CD4-positive, alpha-beta T cell (primary cell): Measurements from ENCODE around the gene LRRC75A. TPM values are rescaled to one million over a fixed set of nuclear protein-coding genes. Genes with fewer than 3 reads are reported as not detected.

ENCODE experiments used
- ATAC-seq: fragments of 200-7000 bp; cut with Tn5 transposase; one replicate; pipeline ENCODE4 v1.10.0; 2022; ENCODE audit warnings: mild to moderate bottlenecking; ENCODE audit not compliant: poor library complexity
- CTCF ChIA-PET: fragments of 350-600 bp; sonication (Branson Sonifier 250); formaldehyde crosslinking; loops from one replicate; lab custom pipeline; 2021; ENCODE audit warnings: antibody characterized with exemption, inconsistent platforms; lab: Charles Lee
- POLR2A ChIA-PET: fragments of 350-600 bp; sonication (Branson Sonifier 250); formaldehyde crosslinking; loops from one replicate; lab custom pipeline; 2021; ENCODE audit warnings: antibody characterized with exemption, inconsistent platforms; lab: Charles Lee
- DNase-seq, 14 experiments: peaks; one replicate each; pipeline ENCODE4 v3.0.0-alpha.2; 2013 to 2020; ENCODE audit warnings: mixed read lengths in 2 of 14
- H3K27ac ChIP-seq, 2 donors: one replicate each; pipeline versions ENCODE4 v1.5.1 to v1.7.0; 2013; ENCODE audit warnings: low read length in 2 of 2, low read depth in 1 of 2, mild to moderate bottlenecking in 1 of 2
- H3K27me3 ChIP-seq, 2 experiments: 1 replicate in 1 of 2; 2 replicates in 1 of 2; pipeline versions ENCODE4 v1.6.1 to v1.7.0; 2013; ENCODE audit warnings: low read length in 2 of 2, control low read depth in 1 of 2, mild to moderate bottlenecking in 1 of 2, moderate library complexity in 1 of 2; ENCODE audit not compliant: insufficient read depth in 2 of 2, control insufficient read depth in 1 of 2
- H3K36me3 ChIP-seq: one replicate; pipeline ENCODE4 v1.6.1; 2013; ENCODE audit warnings: low read length, control low read depth; ENCODE audit not compliant: insufficient read depth
- H3K4me1 ChIP-seq: one replicate; pipeline ENCODE4 v1.6.1; 2013; ENCODE audit warnings: low read length, control low read depth; ENCODE audit not compliant: insufficient read depth
- H3K4me3 ChIP-seq: one replicate; pipeline ENCODE4 v1.5.1; 2013; ENCODE audit warnings: mild to moderate bottlenecking, low read length, moderate library complexity
- H3K9me3 ChIP-seq, 2 experiments: 1 replicate in 1 of 2; 2 replicates in 1 of 2; pipeline versions ENCODE4 v1.6.1 to v1.7.0; 2013; ENCODE audit warnings: low read length in 2 of 2, mild to moderate bottlenecking in 2 of 2, control low read depth in 1 of 2, moderate library complexity in 1 of 2; ENCODE audit not compliant: control insufficient read depth in 1 of 2, insufficient read depth in 1 of 2
- H3K27ac Mint-ChIP-seq: one replicate; pipeline ENCODE4 v1.8.0; 2020; ENCODE audit warnings: mixed read lengths
- H3K27me3 Mint-ChIP-seq: one replicate; pipeline ENCODE4 v1.8.0; 2021; ENCODE audit warnings: mixed read lengths
- H3K36me3 Mint-ChIP-seq: one replicate; pipeline ENCODE4 v1.8.0; 2021; ENCODE audit warnings: low read depth, mixed read lengths
- H3K4me1 Mint-ChIP-seq: one replicate; pipeline ENCODE4 v1.8.0; 2021; ENCODE audit warnings: low read depth, mixed read lengths
- H3K4me3 Mint-ChIP-seq: one replicate; pipeline ENCODE4 v1.8.0; 2020; ENCODE audit warnings: mild to moderate bottlenecking, mixed read lengths
- H3K9me3 Mint-ChIP-seq: one replicate; pipeline ENCODE4 v1.8.0; 2020; ENCODE audit warnings: mixed read lengths
- intact Hi-C, 2 experiments: fragments of 100-400 bp; cut with DNase I in 1 of 2; cut with micrococcal nuclease in 1 of 2; formaldehyde crosslinking; loops; one replicate each; pipeline versions ENCODE4 v1.15.1 to v1.9.0; 2023 to 2025; cut with DNase I, micrococcal nuclease
- total RNA-seq, 174 experiments: library from RNA in 2 of 174; stranded (reverse) in 2 of 174; gene quantifications; one replicate each; pipeline ENCODE4 v1.2.3 and lab custom pipeline; 2021 to 2026
- TF ChIP-seq, protein P1 (sequence below): fragments of 200-600 bp; IDR thresholded peaks from one replicate; pipeline ENCODE4 v1.8.0; 2022; ENCODE audit warnings: antibody characterized with exemption, mild to moderate bottlenecking

The LRRC75A gene
- total RNA-seq, 2 experiments from 2014 or later, result 1.5 to 1.9 TPM

DNA sequence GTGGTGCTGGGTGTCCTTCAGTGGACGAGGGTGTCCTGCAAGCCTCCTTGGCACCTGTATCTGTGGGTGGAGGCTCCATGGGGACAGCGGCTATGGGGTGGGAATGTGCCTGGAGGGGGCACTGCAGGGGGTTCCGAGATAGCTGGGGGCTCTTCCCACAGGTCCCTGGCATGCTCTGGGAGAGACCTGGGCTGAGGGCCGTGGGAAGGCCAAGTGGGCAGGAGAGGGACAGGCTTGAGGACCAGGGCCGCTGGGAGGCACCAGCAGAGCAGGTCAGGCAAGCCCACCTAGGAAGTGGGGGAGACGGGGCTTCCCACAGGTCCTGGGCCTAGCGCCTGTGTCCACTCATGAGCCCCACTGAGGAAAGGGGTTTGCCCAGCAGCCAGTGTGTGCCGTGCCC lies 9.7 kb downstream of the LRRC75A start:
- DNase-seq (no peak), ATAC-seq (no peak)
- no peaks in the 10 kb centered on the region for H3K4me1 Mint-ChIP-seq
- H3K9me3 Mint-ChIP-seq, result no peaks in the 10 kb centered on the region
- ChIA-PET CTCF (no interaction called here), POLR2A (no interaction called here)
- Histone ChIP-seq H3K27me3 (no peaks in the 10 kb centered on the region), H3K4me1 (peaks cover 2% of the 10 kb centered on the region), H3K27ac (no peak overlapping the region), H3K36me3 (no peaks in the 10 kb centered on the region), H3K4me3 (no peak overlapping the region), H3K9me3 (no peaks in the 10 kb centered on the region)
- H3K4me3 Mint-ChIP-seq, result no peak overlapping the region
- no peak overlapping the region for H3K27ac Mint-ChIP-seq
- H3K36me3 Mint-ChIP-seq, result no peaks in the 10 kb centered on the region
- TF ChIP-seq, protein P1, sequence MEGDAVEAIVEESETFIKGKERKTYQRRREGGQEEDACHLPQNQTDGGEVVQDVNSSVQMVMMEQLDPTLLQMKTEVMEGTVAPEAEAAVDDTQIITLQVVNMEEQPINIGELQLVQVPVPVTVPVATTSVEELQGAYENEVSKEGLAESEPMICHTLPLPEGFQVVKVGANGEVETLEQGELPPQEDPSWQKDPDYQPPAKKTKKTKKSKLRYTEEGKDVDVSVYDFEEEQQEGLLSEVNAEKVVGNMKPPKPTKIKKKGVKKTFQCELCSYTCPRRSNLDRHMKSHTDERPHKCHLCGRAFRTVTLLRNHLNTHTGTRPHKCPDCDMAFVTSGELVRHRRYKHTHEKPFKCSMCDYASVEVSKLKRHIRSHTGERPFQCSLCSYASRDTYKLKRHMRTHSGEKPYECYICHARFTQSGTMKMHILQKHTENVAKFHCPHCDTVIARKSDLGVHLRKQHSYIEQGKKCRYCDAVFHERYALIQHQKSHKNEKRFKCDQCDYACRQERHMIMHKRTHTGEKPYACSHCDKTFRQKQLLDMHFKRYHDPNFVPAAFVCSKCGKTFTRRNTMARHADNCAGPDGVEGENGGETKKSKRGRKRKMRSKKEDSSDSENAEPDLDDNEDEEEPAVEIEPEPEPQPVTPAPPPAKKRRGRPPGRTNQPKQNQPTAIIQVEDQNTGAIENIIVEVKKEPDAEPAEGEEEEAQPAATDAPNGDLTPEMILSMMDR, result no peak
- intact Hi-C loops, result no loop called here
- no peaks in the 10 kb centered on the region for H3K27me3 Mint-ChIP-seq

DNA sequence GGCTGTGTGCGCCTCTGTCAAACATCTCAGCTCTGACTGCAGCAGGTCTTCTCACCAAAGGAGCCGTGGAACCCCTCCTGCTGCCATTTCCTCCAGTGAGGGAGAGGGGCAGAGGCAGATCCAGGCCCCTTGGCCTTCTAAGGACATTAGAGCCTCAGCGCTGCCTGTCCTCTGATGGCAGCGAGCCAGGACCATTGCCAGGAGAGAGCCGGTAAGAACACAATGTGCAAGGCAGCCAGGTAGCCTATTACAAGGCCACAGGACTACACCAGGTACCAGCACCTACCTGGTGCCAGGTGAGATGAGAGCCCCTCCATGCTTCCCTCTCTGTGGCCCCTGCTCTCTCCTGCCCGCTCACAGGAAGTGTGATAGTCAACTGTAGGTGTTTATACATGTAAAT lies 11.0 kb downstream of the LRRC75A start:
- ChIA-PET POLR2A (no interaction called here), CTCF (no interaction called here)
- DNase-seq (no peak), ATAC-seq (no peak)
- H3K27me3 ChIP-seq, result no peaks in the 10 kb centered on the region
- TF ChIP-seq, protein P1, result no peak
- no peaks in the 10 kb centered on the region for H3K36me3 ChIP-seq
- Mint-ChIP-seq H3K36me3 (no peaks in the 10 kb centered on the region), H3K27ac (no peak overlapping the region), H3K4me1 (no peaks in the 10 kb centered on the region), H3K9me3 (no peaks in the 10 kb centered on the region), H3K27me3 (no peaks in the 10 kb centered on the region), H3K4me3 (no peak overlapping the region)
- intact Hi-C loops, result no loop called here
- H3K4me1 ChIP-seq, result peaks cover 2% of the 10 kb centered on the region
- H3K9me3 ChIP-seq, result no peaks in the 10 kb centered on the region
- H3K4me3 ChIP-seq, result no peak overlapping the region
- H3K27ac ChIP-seq, result no peak overlapping the region

DNA sequence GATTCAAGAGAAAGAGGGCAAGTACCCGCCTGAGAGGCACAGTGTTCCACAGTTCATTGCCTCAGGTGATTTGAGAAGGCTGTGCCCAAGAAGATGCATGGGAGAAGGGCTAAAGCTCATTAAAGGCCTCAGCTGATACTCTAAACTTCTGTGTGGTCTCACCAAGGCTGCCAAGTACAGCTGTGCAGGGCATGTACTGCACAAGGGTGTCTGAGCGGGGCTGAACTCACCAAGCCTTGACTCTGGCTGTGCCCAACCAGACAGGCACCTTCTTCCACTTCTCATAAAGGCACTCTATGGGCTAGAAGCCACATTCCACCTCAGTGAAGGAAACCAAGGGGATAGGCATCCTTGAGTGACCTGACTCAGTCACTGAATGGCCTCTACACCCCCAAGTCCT lies 12.7 kb downstream of the LRRC75A start:
- Histone ChIP-seq H3K27me3 (no peaks in the 10 kb centered on the region), H3K4me3 (no peak overlapping the region), H3K9me3 (no peaks in the 10 kb centered on the region), H3K4me1 (peaks cover 2% of the 10 kb centered on the region), H3K36me3 (no peaks in the 10 kb centered on the region), H3K27ac (no peak overlapping the region)
- Mint-ChIP-seq H3K4me3 (no peak overlapping the region), H3K27ac (no peak overlapping the region), H3K36me3 (no peaks in the 10 kb centered on the region), H3K9me3 (no peaks in the 10 kb centered on the region), H3K4me1 (no peaks in the 10 kb centered on the region), H3K27me3 (no peaks in the 10 kb centered on the region)
- ChIA-PET CTCF (no interaction called here), POLR2A (no interaction called here)
- TF ChIP-seq, protein P1, result no peak
- ATAC-seq, result no peak
- intact Hi-C loops, result no loop called here
- no peak for DNase-seq
